HG02763 (cell line): ENCODE data around the gene RNU5B-1.
"Not testable (repeated sequence)": the region's sequence is repeated elsewhere in the genome, so short reads cannot be mapped to it uniquely, and the experiment has no call there.

Source experiments
- ATAC-seq: cut with Tn5 transposase; IDR thresholded peaks from one replicate; pipeline ENCODE4 v1.9.1; 2021; ENCODE audit warnings: mild to moderate bottlenecking, moderate library complexity; ENCODE audit not compliant: unreplicated experiment

Gene RNU5B-1

GRCh38 chr15:65304381-65305149 is at the start of gene RNU5B-1:
TSS of gene RNU5B-1 (plus strand) at chr15:65304677.
- peak; percentile 58 for ATAC-seq

DNA sequence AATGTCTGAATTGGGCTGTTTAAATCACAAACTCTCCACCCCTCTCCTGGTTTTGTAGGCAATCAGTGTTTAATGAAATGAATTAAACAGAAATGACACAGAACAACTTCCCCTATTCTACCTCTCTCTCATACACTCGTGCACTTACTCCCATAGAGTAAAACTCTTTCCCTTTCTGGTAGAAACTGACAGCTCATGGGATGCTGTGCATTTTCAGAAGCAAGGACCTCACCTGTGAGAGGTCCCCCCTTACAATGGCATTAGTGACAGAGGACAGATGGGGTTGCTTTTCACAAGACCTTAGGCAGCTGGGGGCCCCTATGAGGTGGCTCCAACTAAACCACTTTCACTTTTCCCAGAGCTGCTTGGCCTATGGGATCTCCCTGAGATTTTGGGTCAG is 49.7 kb upstream of the RNU5B-1 start:
- no peak for ATAC-seq

DNA sequence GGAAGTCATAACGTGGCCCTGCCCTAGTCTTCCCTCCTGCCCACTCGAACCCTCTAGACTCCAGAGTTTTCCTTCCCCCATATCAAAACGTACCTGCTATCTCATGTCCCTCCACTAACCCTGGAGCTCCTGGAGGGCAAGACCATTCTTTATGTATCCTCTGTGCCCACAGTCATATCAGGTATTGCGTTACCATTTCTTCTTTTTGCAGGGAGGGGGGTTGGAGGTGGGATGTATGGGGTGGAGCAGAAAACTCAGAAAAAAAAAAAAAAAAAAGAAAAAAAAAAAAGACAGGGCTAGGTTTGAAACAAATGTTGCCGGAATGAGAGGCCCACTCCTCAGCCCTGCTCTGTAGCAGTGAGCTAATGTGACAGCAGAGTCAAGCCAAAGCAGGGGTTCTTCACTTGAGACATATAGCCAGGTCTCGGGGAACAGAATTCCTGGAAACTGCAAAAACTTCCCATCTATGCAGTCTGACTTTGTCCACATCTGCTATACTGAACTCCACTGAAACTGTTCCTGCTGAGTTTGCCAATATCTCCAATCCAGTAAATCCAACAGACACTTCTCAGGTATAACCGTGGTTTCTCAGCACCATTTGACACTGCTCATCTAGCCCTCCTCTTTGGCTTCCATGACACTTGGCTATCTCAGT is 48.9 kb upstream of the RNU5B-1 start:
- ATAC-seq: no peak

DNA sequence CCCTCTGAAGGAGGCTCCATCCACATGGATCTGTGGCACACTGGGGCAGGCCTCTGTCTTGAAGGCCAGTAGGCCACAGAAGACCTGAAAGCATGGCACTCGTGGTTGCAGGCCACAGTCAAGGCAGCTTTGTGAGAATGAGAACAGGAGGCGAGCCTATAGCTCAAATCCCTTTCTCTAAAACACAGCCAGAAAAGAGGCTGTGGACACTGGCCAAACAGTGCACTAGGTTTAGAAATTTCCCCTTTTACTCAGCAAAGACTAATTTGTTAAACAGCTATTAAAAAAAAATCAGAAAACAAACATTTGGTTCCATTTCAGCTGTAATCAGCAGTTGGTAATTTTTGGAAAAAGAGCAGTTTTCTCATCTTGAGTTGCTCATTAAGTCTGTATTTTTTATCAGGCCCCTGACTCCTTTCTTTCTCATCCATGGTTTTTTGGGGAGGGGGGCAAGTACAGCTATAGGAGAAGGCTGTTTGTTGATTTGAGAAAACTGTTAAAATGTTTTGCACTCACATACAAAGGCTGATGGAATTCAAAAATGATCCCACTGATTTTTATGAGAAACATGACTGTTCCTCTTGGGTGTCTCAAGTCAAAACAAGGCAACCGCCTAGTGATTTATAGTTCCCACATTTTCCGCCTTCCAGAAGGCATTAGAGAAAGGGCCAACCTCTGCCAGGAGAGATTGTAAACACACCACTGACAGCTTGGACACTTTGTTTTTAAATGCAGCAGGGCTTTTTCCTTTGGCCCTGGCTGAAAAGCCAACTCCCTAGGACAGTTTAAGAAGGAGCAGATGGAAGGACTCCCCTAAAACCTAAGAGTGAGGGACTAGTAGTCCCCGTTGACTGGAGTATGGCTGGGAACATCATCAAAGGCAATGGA is 45.9 kb upstream of the RNU5B-1 start:
- no peak for ATAC-seq

DNA sequence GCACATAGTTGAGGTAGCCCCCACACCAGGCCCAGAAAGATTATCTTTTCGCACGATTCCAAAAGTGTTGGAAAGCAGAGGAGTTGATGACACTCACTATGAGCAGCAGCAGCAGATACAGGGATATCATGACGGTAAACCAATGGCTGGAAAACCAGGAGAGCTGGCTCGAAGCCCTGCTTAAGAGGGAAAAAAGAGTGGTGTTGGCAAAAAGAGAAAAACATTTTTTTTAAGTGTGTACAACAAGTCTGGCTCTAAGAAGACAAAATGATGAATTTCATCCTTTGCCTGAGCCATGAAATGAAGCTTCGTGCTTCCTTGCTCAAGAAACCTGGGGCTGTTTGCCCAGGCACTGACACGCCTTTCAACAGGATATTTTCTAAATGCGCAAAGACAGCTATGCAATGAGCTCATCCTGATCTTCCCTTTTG is 45.1 kb upstream of the RNU5B-1 start:
- ATAC-seq: no peak

DNA sequence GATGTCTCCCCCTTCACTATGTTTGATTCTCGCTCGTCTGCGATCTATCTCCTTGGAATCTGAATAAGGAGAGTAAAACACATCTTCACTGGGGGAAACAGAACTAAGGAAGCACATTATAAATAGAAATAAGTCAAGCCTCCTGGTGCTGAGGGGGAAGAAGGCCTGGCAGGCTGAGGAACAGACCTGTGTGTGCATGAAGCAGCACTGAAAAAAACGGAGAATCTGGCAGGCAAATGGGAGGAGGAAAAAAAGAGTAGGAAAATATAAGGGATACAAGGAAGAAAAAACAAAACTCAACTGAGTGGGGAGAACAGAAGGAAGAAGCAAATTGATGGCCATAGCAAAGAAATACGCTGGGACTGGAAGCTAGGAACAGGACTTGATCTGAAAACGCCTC is 43.5 kb upstream of the RNU5B-1 start:
- no peak for ATAC-seq

DNA sequence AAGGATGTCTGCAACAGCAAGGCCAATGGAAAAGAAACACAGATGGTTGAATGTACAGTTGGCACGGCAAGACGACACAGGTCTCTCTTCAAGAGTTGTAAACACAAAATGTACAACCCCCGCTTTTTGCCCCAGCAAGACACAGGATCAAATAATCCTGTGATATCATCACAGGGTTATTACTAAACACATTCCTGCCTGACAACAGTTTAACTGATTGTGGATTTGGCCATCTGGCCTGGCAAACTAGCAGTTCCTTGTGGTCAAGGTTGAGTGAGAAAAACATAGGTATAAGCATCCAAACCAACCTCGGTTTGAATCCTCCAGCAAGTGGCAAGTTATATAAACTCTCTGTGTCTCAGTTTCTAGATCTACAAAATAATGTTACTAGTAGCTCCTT is 41.2 kb upstream of the RNU5B-1 start:
- no peak for ATAC-seq

DNA sequence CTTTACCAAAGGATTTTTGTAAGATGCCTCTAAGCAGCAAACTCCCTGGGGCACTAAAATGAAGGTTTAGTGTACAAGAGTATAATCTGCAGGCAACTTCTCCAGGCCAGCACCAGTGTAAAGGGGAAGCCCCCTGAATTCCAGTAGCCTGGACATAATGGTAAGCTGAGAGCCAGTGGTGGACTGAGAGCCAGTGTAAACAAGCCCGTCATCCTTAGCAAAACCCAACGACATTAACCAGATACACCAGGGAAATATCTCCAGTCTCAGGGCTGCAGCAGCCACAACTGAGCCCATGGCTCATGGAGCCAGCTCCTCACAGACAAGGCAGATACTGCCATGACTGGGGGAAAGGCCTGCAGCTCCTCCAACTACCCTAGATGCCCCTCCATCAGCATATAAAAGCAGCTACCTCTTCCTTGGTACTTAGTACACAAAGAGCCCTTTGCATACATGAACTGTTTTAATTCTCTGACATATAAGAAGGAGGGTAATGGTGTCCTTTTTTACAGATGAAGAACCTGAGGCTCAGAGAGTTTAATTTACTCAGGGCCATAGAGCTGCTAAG is 39.5 kb upstream of the RNU5B-1 start:
- no peak for ATAC-seq

DNA sequence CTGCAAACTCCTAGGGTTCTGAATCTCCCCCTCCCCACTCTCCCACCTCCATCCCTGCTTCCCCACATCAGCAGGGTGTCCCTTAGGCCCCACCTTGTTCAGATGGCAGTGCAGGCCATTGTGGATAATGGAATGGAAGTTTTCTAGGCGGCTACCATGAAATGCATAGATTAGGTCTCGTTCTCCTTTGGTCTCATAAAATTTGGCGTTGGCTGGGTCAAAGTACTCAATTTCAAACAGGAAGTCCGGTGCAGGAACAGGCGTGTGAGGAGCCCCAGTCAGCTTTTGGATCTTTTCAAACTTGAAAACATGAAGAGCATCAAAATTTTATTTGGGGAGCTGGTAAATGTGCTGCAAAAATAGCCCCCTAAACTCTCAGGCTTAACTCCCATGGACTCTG is 38.0 kb upstream of the RNU5B-1 start:
- no peak for ATAC-seq

- ATAC-seq: no peak
Measured at GRCh38 chr15:65268411-65268810, 36.1 kb upstream of the RNU5B-1 start.

DNA sequence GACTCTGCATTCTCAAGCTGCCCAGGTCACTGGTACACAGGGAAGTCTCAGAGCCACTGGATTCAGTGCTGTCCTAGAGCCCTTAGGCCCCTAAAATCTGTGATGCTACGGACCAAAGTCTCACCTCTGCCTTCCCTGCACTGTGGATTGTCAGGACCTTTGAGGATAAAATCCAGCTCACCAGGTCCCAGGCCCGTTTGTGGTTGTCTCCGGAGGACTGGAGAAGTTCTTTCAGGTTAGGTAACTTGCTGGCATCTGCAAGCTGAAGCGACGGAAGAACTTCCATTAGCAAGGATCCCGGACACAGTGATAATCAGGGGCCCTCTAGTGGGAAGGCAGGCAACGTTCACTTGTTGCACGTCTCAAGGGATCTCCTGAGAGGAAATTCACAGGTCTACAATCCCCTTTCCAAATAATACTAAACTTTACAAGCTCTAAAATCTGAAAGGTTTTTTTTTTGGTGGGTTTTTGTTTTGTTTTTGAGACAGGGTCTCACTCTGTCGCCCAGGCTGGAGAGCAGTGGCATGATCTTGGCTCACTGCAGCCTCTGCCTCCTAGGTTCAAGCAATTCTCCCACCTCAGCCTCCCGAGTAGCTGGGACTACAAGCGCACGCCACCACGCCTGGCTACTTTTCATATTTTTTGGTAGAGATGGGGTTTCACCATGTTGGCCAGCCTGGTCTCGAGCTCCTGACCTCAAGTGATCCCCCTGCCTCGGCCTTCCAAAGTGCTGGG is 33.5 kb upstream of the RNU5B-1 start:
- ATAC-seq: not testable (repeated sequence)

- ATAC-seq: no peak
Measured at GRCh38 chr15:65275104-65275727, 29.3 kb upstream of the RNU5B-1 start.

DNA sequence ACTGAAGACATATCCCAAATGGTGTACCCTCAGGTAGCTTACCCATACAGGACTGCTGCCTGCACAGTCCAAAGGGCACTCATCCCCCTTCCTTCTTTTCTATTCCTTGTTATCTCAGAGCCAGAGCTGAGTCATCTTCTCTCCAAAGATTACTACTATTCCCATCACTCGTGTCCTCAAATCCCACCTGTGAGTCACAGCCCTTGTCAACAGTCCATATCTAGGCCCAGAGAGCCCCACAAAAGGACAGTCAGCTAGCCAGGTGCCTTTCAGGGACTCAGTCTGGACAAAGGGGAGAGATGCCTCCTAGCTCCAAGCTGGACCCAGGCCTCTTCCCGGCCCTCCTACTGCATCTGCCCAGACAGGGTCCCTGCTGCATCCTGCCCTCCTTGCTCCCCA is 28.8 kb upstream of the RNU5B-1 start:
- ATAC-seq: no peak

DNA sequence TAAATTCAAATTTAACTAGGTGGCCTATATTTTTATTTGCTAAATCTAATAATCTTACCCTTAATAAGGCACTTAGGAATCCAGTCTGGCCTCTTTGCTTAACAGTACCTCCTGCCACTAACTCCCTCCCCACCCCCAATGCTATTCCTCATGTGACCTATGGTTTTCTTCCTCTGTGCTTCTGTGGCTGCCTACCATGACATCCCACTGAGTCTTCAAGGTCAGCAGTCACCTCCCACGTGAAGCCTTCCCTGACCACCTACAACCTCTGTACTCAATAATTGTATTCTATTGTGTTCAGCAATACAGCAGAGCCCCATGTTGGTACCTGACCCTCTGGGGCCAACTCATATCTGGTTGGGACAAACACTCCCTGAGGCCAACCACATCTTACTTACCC is 27.5 kb upstream of the RNU5B-1 start:
- no peak for ATAC-seq

- ATAC-seq: no peak
Measured at GRCh38 chr15:65278480-65278879, 26.0 kb upstream of the RNU5B-1 start.

DNA sequence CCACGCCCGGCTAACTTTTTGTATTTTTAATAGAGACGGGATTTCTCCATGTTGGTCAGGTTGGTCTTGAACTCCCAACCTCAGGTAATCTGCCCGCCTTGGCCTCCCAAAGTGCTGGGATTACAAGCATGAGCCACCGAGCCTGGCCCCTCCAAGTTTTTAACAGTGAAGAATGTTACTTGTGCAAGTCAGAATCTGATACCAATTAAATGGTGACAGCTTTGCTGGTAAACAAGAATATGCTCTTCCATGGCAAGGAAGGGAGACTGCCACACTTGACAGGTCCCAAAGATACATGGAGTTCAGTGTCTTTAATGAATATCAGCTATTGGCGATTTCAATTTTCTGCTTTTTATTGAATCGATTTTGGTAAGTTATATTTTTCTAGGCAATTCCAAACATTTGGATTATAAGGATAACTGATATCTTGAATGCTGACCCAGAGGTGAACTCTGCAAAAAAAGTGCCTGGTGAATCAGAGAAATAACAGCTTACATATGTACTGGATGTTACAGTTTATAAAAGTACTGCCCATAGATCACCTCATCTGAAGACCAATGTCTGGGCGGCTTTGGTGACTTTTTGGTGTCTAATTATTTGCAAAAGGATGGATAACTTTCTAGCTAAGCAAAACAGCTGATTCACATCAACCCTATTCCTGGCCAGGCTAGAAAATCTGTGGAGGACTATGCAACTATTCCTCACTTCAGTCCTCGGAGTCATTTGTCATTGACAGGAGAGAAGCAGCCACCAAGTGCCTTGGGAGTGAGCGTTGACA is 19.0 kb upstream of the RNU5B-1 start:
- no peak for ATAC-seq

DNA sequence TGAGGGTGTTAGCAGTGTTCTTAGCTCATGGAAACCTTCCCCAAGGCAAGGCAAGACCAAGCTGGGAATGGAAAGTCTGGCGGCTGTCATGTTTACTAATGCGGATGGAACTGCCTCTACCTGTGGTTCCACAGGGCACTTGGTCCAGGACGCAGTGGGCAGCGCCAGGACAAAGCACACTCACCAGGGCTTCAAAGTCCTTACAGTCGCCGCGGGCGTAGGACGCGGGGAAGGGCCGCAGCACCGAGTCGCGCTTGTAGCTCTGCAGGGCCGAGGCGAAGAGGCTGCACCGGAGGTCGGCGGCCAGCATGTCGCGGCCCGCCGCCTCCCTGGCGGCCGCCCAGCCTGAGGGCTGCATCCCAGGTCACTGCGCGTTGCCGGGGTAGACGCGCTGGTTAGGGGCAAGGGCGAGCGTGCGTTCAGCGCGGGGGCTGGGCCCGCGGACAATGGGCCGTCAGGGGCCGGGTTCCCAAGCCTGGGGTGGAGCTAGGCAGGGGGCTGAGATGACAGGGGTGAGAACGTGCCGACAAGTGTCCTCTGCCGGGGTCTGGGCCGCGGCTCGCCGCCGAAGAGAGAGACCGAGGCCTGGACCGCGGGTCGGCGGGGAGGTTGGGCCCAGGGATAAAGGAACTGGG is 18.3 kb upstream of the RNU5B-1 start:
- peak; percentile 27 for ATAC-seq

DNA sequence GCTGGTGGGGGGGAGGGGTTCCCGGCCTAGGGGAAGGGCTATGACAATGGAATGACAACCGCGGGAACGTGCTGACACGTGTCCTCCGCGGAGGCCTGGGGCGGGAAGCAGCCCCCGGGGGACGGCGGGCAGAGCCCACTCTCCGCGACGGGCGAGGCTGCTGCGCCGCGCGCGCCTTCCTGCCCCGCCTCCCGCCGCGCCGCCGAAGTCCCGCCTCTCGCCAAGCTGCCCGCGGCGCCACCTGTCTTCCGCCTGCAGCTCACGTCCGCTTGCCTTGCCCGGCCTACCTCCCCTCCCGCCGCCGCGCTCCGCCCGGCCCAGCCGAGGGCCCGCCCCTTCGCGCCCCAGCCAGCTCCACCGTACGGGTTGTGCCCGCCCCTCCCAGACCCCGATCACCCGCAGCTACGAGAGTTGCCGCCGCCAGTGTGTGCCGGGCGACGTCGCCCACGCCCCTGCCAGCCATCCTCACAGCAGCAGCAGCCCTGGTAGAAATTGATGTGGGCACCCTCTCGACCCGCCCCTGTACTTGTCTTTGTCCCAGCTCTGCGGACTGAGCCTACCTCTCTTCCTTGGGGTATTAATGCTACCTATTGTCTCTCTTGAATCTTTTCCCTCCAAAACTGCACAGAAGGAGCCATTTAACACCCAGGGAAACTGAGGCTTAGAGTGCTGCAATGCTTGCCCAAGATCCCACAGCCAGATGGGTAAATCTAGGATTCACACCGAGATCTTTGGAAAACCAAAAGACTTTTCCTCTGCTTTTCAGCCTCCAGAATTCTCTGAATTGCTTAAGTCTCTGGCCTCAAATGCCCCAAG is 17.6 kb upstream of the RNU5B-1 start, which contains the start of gene PARP16:
TSS of gene PARP16 (minus strand) at position 180 of the 816 bp plus-strand sequence. CDS start 457 bp downstream, outside the sequence.
- ATAC-seq: peak; percentile 94
